ENCODE data around the gene PHC2.

- no peak for TF ChIP-seq FOXA3 (CRISPR knock-in tag; IDR thresholded peaks at IDR 0.05)
- no peak for TF ChIP-seq HNRNPK (IDR thresholded peaks at IDR 0.05; ENCODE audit: low read depth, low read length, poor library complexity, severe bottlenecking)
- no peak for TF ChIP-seq ZNF274 (CRISPR knock-in tag; IDR thresholded peaks at IDR 0.05)
- no peak for TF ChIP-seq ZFYVE20 (CRISPR knock-in tag; IDR thresholded peaks at IDR 0.05; ENCODE audit: borderline replicate concordance, low read depth)
- no peak for TF ChIP-seq SKIL (CRISPR knock-in tag; IDR thresholded peaks at IDR 0.05; ENCODE audit: borderline replicate concordance)
- no peak for TF ChIP-seq BRD4 (CRISPR knock-in tag; IDR thresholded peaks at IDR 0.05)
- no peak for TF ChIP-seq FOXJ3 (CRISPR knock-in tag; IDR thresholded peaks at IDR 0.05; ENCODE audit: borderline replicate concordance)
- TF ChIP-seq ZNF740 (CRISPR knock-in tag; IDR thresholded peaks at IDR 0.05), result no peak
- TF ChIP-seq ZNF720 (CRISPR knock-in tag; IDR thresholded peaks at IDR 0.05), result no peak
- TF ChIP-seq SP4 (CRISPR knock-in tag; IDR thresholded peaks at IDR 0.05), result no peak
These were observed 46.7 kb downstream of the PHC2 start for GRCh38 chr1:33384040-33384812.

Measured in HepG2 (cell line).